Mucosa of descending colon (tissue), 3 donors: Measurements from ENCODE around the gene PLA2G4F. TPM values are rescaled to one million over a fixed set of nuclear protein-coding genes. Genes with fewer than 3 reads are reported as not detected.

ENCODE experiments used
- ATAC-seq: fragments of 200-7000 bp; cut with Tn5 transposase; one replicate; pipeline ENCODE4 v1.9.1; 2020; ENCODE audit warnings: mild to moderate bottlenecking, moderate library complexity
- DNase-seq, 3 donors: peaks; one replicate each; pipeline ENCODE4 v3.0.0-alpha.2; 2020
- H3K36me3 ChIP-seq: fragments of 200-600 bp; one replicate; pipeline ENCODE4 v1.8.0; 2021; ENCODE audit warnings: low read depth, mild to moderate bottlenecking
- H3K4me1 ChIP-seq: fragments of 200-600 bp; one replicate; pipeline ENCODE4 v1.8.0; 2021; ENCODE audit warnings: low read depth, mild to moderate bottlenecking
- H3K4me3 ChIP-seq: fragments of 200-600 bp; one replicate; pipeline ENCODE4 v1.8.0; 2021; ENCODE audit warnings: mild to moderate bottlenecking
- H3K9me3 ChIP-seq: fragments of 200-600 bp; one replicate; pipeline ENCODE4 v1.8.0; 2021; ENCODE audit warnings: mild to moderate bottlenecking
- intact Hi-C, 2 donors: fragments of 100-400 bp; cut with DNase I in 1 of 2; cut with micrococcal nuclease in 1 of 2; formaldehyde crosslinking; loops; one replicate each; pipeline versions ENCODE4 v1.11.0 to v1.11.1; 2022; cut with DNase I, micrococcal nuclease
- total RNA-seq, 3 donors: library from RNA; stranded (reverse); fragmentation: NEBNext Ultra II Directional in 2 of 3; extraction: Animal tissue kit (Norgen Biotek cat#: 25700) in 2 of 3; gene quantifications; one replicate each; pipeline versions ENCODE4 v1.2.1 to v1.2.4, GENCODE V29; 2021 to 2023
- TF ChIP-seq, protein P1 (sequence below): fragments of 200-600 bp; IDR thresholded peaks from one replicate; pipeline ENCODE4 v1.8.0; 2022; ENCODE audit warnings: antibody characterized with exemption, mild to moderate bottlenecking
- donor health status: DM: no; HTN: no; CAD: no; lungs with moderate emphysema.
- donor health status: DM: no; HTN: no; CAD: no.
- donor health status: DM: no; HTN: yes; CAD: no.

PLA2G4F gene
- total RNA-seq, 3 donors from 2014 or later, result 23.4 to 66.9 (median 41.2) TPM

DNA sequence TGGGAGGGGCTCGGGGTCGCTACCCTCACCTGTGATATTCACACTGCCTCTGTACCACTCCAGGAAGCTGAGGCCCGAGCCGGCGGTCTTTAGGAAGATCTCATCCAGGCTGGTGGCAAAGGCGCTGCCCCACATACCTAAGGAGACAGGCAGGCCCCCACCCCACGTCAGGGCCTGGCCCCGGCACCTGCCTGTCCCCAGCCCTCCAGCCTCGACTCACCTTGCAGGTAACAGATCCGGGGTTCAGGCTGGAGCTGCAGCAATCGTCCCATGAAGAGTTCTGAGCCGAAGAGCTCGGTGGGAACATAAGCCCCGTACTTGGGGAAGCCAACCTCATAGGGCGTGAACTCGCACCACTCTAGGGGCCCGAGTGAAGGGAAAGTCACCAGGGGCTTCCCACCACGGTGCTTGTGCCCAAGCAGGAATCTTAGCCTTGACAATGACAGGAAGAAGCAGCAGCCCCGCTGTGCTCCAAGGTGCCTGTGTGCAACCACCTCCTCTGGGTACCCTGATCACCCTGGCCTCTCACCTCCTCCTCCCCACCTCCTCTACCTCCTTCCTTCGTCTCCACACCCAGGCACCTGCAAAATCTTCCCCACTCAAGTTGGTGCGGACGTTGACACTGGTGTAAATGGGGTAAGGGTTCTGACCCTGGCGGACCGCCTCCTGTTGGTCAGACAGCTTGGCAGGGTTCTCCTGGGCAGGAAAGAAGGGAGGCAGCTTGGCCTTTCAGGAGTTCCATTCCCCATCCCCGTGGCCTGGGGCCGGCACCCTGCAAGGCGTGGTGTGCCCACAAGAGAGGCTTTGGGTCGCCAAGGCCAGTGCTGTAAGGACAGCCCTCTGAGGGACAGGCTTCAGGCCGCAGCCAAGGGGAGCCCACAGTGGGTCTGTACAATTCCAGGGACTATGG is 10.6 kb downstream of the PLA2G4F start:
- H3K36me3 ChIP-seq, result no peaks in the 10 kb centered on the region
- intact Hi-C loops, result no loop called here
- no peak for DNase-seq
- H3K4me3 ChIP-seq, result no peak overlapping the region
- TF ChIP-seq, protein P1, sequence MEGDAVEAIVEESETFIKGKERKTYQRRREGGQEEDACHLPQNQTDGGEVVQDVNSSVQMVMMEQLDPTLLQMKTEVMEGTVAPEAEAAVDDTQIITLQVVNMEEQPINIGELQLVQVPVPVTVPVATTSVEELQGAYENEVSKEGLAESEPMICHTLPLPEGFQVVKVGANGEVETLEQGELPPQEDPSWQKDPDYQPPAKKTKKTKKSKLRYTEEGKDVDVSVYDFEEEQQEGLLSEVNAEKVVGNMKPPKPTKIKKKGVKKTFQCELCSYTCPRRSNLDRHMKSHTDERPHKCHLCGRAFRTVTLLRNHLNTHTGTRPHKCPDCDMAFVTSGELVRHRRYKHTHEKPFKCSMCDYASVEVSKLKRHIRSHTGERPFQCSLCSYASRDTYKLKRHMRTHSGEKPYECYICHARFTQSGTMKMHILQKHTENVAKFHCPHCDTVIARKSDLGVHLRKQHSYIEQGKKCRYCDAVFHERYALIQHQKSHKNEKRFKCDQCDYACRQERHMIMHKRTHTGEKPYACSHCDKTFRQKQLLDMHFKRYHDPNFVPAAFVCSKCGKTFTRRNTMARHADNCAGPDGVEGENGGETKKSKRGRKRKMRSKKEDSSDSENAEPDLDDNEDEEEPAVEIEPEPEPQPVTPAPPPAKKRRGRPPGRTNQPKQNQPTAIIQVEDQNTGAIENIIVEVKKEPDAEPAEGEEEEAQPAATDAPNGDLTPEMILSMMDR, result no peak
- H3K9me3 ChIP-seq, result no peaks in the 10 kb centered on the region
- peaks cover 3% of the 10 kb centered on the region for H3K4me1 ChIP-seq
- ATAC-seq, result no peak

DNA sequence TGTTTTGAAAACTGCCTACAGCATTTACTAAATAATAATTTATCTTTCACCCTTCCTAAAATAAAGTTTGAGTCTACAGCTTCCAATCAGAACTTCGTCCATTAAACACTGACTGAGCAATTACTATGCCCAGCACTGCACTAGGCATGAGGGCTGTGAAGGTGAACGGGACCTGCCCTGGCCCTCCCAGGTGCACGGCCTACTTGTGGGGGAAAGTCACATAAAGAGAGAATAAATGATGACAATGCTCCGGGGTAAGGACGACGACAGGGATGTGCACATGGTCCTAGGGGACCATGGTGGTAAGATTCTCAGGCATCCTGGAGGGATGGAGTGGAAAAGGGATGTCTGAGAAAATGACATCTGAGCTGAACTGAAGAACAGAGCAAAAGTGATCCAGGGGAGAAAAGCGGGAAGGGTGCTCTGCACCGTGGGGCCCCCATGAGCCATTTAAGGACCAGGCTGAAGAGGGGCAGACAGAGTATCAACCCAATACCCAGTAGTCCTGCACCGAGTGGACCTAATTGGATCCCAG is 11.5 kb downstream of the PLA2G4F start:
- no peak for DNase-seq
- TF ChIP-seq, protein P1, result no peak
- peaks cover 6% of the 10 kb centered on the region for H3K4me1 ChIP-seq
- intact Hi-C loops, result no loop called here
- no peaks in the 10 kb centered on the region for H3K9me3 ChIP-seq
- H3K36me3 ChIP-seq, result no peaks in the 10 kb centered on the region
- ATAC-seq, result no peak
- H3K4me3 ChIP-seq, result no peak overlapping the region

DNA sequence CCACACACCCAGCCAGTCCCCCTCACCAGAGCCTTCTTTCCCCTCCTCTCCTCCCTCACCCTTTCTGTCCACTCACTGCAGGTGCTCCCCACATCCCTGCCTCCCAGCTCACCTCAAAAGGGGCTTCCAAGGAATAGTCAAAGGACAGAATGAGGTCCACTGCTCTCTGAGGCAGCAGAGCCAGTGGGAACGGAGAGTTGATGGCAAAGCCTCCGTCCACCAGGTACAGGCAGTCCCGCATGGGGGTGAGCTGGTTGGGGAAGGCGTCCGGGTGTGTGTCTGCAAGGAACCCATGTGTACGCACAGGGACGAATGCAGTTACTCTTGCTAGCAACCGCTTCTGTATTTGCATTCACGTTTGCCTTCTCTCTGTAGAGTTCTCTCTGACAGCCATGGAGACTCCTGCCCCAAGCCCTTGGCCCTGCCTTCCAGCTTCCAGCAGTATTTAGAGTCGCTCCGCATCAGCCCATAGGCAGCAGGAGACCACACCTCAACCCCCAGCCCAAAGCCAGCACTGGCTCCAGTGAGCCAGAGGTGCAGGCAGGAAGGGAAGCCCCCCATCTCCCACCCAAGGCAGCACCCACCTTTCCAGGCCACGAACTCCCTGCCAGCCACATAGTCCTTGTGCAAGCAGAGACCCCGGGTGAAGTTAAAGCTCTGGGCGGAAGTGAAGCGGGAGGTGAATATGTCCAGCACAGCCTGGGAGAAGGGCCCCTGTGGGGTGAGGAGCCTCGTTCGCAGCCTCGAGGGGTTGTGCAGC is 12.4 kb downstream of the PLA2G4F start:
- H3K4me1 ChIP-seq, result peaks cover 6% of the 10 kb centered on the region
- no peak overlapping the region for H3K4me3 ChIP-seq
- intact Hi-C loops, result no loop called here
- no peak for DNase-seq
- no peak for ATAC-seq
- no peaks in the 10 kb centered on the region for H3K9me3 ChIP-seq
- TF ChIP-seq, protein P1, result no peak
- H3K36me3 ChIP-seq, result no peaks in the 10 kb centered on the region

DNA sequence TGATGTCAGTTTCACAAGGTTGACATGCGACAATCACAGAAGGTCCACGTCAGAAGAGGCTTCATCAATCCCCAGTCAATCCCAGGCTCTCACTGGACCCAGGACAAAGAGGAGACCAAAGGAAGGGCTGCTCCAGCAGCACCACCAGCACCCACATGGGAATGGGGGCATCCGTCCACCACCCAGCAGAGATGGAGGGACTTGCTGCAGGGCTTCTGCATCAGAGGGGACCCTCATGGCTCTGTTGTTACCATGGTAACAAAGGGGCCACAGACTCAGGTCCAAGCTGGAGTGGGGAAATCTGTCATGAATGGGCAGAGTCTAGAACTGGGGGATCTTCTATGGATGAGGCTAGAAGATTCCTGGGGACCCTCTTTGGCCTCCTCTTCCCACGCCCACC is 13.1 kb downstream of the PLA2G4F start:
- TF ChIP-seq, protein P1, result no peak
- Histone ChIP-seq H3K4me3 (no peak overlapping the region), H3K4me1 (peaks cover 6% of the 10 kb centered on the region), H3K9me3 (peaks cover 5% of the 10 kb centered on the region), H3K36me3 (no peaks in the 10 kb centered on the region)
- intact Hi-C loops, result no loop called here
- DNase-seq (no peak), ATAC-seq (no peak)

DNA sequence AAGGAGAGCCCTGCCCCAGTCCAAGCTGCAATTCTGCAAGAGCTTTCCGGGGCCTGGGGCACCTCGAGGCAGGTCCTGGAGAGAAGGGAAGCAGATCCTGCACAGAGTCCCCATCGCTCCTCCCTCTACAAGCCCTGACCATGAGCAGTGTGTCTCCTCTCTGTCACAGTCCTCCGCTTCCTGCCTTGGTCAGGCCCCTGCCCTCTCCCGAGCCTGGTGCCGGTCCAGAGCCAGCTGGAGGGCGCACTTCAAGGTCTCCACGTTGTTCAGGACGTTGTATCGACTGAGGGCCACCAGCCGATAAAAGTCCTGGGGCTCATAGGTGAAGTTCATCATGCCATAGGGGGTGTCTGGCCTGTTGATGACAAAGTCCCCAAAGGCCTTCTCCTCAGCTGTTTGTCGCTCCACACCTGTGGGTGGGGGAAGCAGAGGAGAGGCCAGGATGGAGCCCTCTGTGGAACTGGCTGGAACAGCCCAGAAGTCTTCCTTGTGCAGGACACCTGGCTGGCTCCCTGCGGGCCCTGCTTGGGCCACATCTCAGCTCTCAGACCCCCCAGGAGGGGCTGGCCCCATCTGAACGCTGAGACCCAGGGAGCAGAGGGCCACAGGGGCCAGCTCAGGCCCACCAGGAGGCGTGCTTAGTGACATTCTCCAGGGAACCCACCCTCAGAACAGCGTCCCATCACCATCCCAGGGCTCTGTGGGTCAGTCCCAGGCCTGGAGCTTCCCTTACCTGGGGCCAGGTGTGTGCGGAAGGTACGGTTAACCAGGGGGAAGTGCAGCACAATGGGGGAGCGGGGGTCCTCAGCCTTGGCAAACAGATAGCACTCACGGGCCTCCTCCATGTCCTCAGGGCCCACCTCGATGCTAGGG is 14.4 kb downstream of the PLA2G4F start:
- intact Hi-C loops, result no loop called here
- DNase-seq, result no peak

More for the DNA sequence above, 14.4 kb downstream of the PLA2G4F start:
- H3K4me3 ChIP-seq, result no peak overlapping the region
- no peaks in the 10 kb centered on the region for H3K36me3 ChIP-seq
- TF ChIP-seq, protein P1, result no peak
- peaks cover 6% of the 10 kb centered on the region for H3K4me1 ChIP-seq
- no peak for ATAC-seq
- H3K9me3 ChIP-seq, result peaks cover 17% of the 10 kb centered on the region
